K562 (cell line): ENCODE results near the gene PPP3CA. TPM values are rescaled to one million over a fixed set of nuclear protein-coding genes. Genes with fewer than 3 reads are reported as not detected.
A peak's percentile ranks its signal among the peaks of the same experiment; 100 is the strongest.

Experiments used
- ATF7 ChIP-seq: fragments of 450-650 bp; IDR thresholded peaks from 2 replicates; pipeline ENCODE4 v1.7.1; 2014; ENCODE audit warnings: mild to moderate bottlenecking, moderate library complexity
- CREB1 ChIP-seq, 2 experiments: sonication (generic) in 1 of 2; formaldehyde crosslinking in 1 of 2; IDR thresholded peaks; 2 replicates each; pipeline versions ENCODE4 v1.6.1 to v1.8.0; 2012 to 2022; ENCODE audit warnings: inconsistent platforms in 1 of 2, mild to moderate bottlenecking in 1 of 2, missing genetic modification reagents in 1 of 2, moderate library complexity in 1 of 2
- ELF2 ChIP-seq: fragments of 250-450 bp; sonication (Bioruptor Pico); IDR thresholded peaks from 2 replicates; pipeline ENCODE4 v1.5.0; 2021; ENCODE audit warnings: mild to moderate bottlenecking
- HDAC2 ChIP-seq: fragments of 450-650 bp; IDR thresholded peaks from 2 replicates; pipeline ENCODE4 v1.6.1; 2016; ENCODE audit warnings: mild to moderate bottlenecking
- JUN ChIP-seq, 2 experiments: sonication (generic) in 1 of 2; formaldehyde crosslinking in 1 of 2; IDR thresholded peaks; 2 replicates each; pipeline versions ENCODE4 v1.6.1 to v1.8.0; 2012 to 2022; ENCODE audit warnings: borderline replicate concordance in 2 of 2, mild to moderate bottlenecking in 2 of 2, improper control_type of control experiment in 1 of 2, low read depth in 1 of 2, low read length in 1 of 2, missing genetic modification reagents in 1 of 2
- NBN ChIP-seq: fragments of 450-650 bp; IDR thresholded peaks from 2 replicates; pipeline ENCODE4 v1.6.1; 2016; ENCODE audit warnings: low read depth, mild to moderate bottlenecking
- NCOA6 ChIP-seq: fragments of 450-650 bp; IDR thresholded peaks from 2 replicates; pipeline ENCODE4 v1.6.1; 2017; ENCODE audit warnings: mild to moderate bottlenecking
- XRCC5 ChIP-seq: fragments of 200-400 bp; formaldehyde crosslinking; IDR thresholded peaks from 2 replicates; pipeline ENCODE4 v1.6.1; 2017; ENCODE audit warnings: low read depth, mild to moderate bottlenecking, low read length
- ZNF133 ChIP-seq: fragments of 250-450 bp; sonication (Bioruptor Pico); IDR thresholded peaks from 2 replicates; pipeline ENCODE4 v1.4.0; 2020; ENCODE audit warnings: mild to moderate bottlenecking
- ZNF274 ChIP-seq: IDR thresholded peaks from 2 replicates; pipeline ENCODE4 v1.6.1; 2011; ENCODE audit warnings: low read depth, mild to moderate bottlenecking, low read length, moderate library complexity, borderline replicate concordance
- polyA plus RNA-seq, 8 experiments: library from polyadenylated mRNA; depleted of rRNA in 4 of 8; stranded (reverse) in 5 of 8; unstranded in 3 of 8; fragments of >200 nt; fragmentation: Nextera tagmentation in 2 of 8; fragmentation: Illumina TruSeq in 1 of 8; extraction: Ambion mirVana in 2 of 8; extraction: Trizol in 1 of 8; gene quantifications; 2 replicates each; pipeline versions ENCODE4 v1.2.1 to v1.2.3, GENCODE V29; 2011 to 2014; ENCODE audit warnings: inconsistent platforms in 1 of 8, missing spikeins in 1 of 8
- total RNA-seq, 7 experiments: library from RNA; depleted of rRNA in 6 of 7; stranded (reverse); fragments of >200 nt in 6 of 7; fragmentation: Illumina TruSeq in 2 of 7; extraction: Trizol in 2 of 7; gene quantifications; 2 replicates each; pipeline versions ENCODE4 v1.2.1 to v1.2.3, GENCODE V29; 2011 to 2021; ENCODE audit warnings: low replicate concordance in 1 of 7
- TF ChIP-seq, protein P1 (sequence below), 2 experiments: fragments of 150-350 bp in 1 of 2; IDR thresholded peaks; 2 replicates each; pipeline ENCODE4 v1.6.1; 2012 to 2016; ENCODE audit warnings: low read depth in 2 of 2, low read length in 2 of 2, mild to moderate bottlenecking in 1 of 2, moderate library complexity in 1 of 2
- TF ChIP-seq, protein P2 (sequence below): fragments of 250-450 bp; sonication (Bioruptor Pico); IDR thresholded peaks from 2 replicates; pipeline ENCODE4 v1.8.0; 2021; ENCODE audit warnings: borderline replicate concordance, mild to moderate bottlenecking, moderate library complexity; ENCODE audit not compliant: poor library complexity, severe bottlenecking
- TF ChIP-seq, protein P3 (sequence below): fragments of 250-450 bp; sonication (Bioruptor Pico); IDR thresholded peaks from 2 replicates; pipeline ENCODE4 v1.4.0; 2020
- TF ChIP-seq, protein P4 (sequence below): sonication (generic); formaldehyde crosslinking; IDR thresholded peaks from 2 replicates; pipeline ENCODE4 v1.8.0; 2022; ENCODE audit warnings: mild to moderate bottlenecking, missing genetic modification reagents
- TF ChIP-seq, protein P5 (sequence below): fragments of 450-650 bp; formaldehyde crosslinking; IDR thresholded peaks from 2 replicates; pipeline ENCODE4 v1.4.0; 2020; ENCODE audit warnings: mild to moderate bottlenecking, moderate library complexity
- TF ChIP-seq, protein P6 (sequence below): fragments of 450-650 bp; IDR thresholded peaks from 2 replicates; pipeline ENCODE4 v1.6.1; 2016

PPP3CA gene
- total and polyA plus RNA-seq, 9 of the 15 experiments (the other 6 are each of a cell fraction or from before 2014, with no cell fraction given): 0.94 to 3.2 (median 1.6) TPM

DNA sequence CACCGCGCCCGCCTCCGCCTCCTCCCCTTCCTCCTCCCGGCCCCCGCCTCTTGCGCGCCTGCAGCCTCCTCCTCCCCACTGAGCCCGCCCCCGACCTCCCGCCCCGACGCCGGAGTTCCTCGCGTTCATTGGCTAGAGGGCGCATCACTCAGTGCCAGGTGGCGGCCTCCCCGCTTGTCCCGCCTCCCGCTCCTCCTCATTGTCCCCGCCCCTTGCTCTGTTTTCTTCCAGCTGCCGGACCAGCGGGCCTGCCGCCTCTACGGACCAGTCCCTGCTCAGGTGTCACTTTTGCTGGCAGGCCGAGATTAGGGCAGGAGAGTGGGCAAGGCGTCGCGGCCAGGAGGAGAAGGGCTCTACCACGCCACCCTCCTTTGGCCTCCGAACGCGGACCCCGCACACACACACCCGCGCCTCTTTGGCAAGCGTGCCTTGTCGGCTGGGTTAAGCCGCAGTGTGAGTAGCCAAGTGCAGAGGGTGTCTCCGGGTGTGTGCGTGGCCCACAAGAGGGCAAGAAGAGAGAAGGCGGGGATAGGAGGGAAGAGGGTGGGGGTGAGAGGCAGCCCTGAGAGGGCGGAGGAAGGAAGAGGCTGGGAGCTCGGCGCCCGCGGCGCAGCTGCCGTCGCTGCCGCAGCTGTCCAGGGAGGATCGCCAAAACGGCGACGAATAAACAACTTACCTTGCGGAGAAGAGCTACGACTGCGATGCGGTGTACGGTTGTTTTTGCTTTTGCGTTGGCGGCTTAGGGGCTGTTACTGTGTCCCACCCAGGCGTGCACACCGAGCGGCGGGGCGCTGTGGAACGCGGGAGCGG lies 436 bp upstream of the PPP3CA start (continued):
- TF ChIP-seq, protein P1, sequence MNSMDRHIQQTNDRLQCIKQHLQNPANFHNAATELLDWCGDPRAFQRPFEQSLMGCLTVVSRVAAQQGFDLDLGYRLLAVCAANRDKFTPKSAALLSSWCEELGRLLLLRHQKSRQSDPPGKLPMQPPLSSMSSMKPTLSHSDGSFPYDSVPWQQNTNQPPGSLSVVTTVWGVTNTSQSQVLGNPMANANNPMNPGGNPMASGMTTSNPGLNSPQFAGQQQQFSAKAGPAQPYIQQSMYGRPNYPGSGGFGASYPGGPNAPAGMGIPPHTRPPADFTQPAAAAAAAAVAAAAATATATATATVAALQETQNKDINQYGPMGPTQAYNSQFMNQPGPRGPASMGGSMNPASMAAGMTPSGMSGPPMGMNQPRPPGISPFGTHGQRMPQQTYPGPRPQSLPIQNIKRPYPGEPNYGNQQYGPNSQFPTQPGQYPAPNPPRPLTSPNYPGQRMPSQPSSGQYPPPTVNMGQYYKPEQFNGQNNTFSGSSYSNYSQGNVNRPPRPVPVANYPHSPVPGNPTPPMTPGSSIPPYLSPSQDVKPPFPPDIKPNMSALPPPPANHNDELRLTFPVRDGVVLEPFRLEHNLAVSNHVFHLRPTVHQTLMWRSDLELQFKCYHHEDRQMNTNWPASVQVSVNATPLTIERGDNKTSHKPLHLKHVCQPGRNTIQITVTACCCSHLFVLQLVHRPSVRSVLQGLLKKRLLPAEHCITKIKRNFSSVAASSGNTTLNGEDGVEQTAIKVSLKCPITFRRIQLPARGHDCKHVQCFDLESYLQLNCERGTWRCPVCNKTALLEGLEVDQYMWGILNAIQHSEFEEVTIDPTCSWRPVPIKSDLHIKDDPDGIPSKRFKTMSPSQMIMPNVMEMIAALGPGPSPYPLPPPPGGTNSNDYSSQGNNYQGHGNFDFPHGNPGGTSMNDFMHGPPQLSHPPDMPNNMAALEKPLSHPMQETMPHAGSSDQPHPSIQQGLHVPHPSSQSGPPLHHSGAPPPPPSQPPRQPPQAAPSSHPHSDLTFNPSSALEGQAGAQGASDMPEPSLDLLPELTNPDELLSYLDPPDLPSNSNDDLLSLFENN (IDR thresholded peaks at IDR 0.05; ENCODE audit: low read depth in 2 of 2, low read length in 2 of 2): no peak
- TF ChIP-seq NBN: peak; percentile 72; the same call in 1 of the 2 replicates
- TF ChIP-seq ATF7: peak; percentile 27; the same call in 1 of the 2 replicates
- TF ChIP-seq, protein P2, sequence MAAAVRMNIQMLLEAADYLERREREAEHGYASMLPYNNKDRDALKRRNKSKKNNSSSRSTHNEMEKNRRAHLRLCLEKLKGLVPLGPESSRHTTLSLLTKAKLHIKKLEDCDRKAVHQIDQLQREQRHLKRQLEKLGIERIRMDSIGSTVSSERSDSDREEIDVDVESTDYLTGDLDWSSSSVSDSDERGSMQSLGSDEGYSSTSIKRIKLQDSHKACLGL (CRISPR knock-in tag): no peak
- no peak for TF ChIP-seq ELF2
- TF ChIP-seq, protein P3, sequence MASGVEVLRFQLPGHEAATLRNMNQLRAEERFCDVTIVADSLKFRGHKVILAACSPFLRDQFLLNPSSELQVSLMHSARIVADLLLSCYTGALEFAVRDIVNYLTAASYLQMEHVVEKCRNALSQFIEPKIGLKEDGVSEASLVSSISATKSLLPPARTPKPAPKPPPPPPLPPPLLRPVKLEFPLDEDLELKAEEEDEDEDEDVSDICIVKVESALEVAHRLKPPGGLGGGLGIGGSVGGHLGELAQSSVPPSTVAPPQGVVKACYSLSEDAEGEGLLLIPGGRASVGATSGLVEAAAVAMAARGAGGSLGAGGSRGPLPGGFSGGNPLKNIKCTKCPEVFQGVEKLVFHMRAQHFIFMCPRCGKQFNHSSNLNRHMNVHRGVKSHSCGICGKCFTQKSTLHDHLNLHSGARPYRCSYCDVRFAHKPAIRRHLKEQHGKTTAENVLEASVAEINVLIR: no peak
- TF ChIP-seq ZNF274: no peak
- TF ChIP-seq, protein P4, sequence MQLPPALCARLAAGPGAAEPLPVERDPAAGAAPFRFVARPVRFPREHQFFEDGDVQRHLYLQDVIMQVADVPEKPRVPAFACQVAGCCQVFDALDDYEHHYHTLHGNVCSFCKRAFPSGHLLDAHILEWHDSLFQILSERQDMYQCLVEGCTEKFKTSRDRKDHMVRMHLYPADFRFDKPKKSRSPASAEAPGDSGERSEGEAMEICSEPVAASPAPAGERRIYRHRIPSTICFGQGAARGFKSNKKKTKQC: peak; percentile 19; the same call in 1 of the 2 replicates
- no peak for TF ChIP-seq XRCC5
- TF ChIP-seq HDAC2: peak; percentile 40; the same call in 1 of the 2 replicates
- TF ChIP-seq, protein P5, sequence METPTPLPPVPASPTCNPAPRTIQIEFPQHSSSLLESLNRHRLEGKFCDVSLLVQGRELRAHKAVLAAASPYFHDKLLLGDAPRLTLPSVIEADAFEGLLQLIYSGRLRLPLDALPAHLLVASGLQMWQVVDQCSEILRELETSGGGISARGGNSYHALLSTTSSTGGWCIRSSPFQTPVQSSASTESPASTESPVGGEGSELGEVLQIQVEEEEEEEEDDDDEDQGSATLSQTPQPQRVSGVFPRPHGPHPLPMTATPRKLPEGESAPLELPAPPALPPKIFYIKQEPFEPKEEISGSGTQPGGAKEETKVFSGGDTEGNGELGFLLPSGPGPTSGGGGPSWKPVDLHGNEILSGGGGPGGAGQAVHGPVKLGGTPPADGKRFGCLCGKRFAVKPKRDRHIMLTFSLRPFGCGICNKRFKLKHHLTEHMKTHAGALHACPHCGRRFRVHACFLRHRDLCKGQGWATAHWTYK (CRISPR knock-in tag): peak; percentile 46; the same call in 1 of the 2 replicates
- TF ChIP-seq NCOA6: peak; percentile 59
- peak; percentile 32; the same call in 1 of the 2 replicates for TF ChIP-seq CREB1 (IDR thresholded peaks at IDR 0.05)
- TF ChIP-seq CREB1 (CRISPR knock-in tag; IDR thresholded peaks at IDR 0.05): peak; percentile 55; the same call in 1 of the 2 replicates
- TF ChIP-seq, protein P6, sequence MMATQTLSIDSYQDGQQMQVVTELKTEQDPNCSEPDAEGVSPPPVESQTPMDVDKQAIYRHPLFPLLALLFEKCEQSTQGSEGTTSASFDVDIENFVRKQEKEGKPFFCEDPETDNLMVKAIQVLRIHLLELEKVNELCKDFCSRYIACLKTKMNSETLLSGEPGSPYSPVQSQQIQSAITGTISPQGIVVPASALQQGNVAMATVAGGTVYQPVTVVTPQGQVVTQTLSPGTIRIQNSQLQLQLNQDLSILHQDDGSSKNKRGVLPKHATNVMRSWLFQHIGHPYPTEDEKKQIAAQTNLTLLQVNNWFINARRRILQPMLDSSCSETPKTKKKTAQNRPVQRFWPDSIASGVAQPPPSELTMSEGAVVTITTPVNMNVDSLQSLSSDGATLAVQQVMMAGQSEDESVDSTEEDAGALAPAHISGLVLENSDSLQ: peak; percentile 99
- TF ChIP-seq ZNF133 (CRISPR knock-in tag): no peak
- TF ChIP-seq JUN (IDR thresholded peaks at IDR 0.05; ENCODE audit: borderline replicate concordance, low read depth, low read length): no peak
- TF ChIP-seq JUN (CRISPR knock-in tag; IDR thresholded peaks at IDR 0.05; ENCODE audit: borderline replicate concordance): peak; percentile 67; the same call in 1 of the 2 replicates
